ENCODE measurements around the gene MTHFSD.

DNA sequence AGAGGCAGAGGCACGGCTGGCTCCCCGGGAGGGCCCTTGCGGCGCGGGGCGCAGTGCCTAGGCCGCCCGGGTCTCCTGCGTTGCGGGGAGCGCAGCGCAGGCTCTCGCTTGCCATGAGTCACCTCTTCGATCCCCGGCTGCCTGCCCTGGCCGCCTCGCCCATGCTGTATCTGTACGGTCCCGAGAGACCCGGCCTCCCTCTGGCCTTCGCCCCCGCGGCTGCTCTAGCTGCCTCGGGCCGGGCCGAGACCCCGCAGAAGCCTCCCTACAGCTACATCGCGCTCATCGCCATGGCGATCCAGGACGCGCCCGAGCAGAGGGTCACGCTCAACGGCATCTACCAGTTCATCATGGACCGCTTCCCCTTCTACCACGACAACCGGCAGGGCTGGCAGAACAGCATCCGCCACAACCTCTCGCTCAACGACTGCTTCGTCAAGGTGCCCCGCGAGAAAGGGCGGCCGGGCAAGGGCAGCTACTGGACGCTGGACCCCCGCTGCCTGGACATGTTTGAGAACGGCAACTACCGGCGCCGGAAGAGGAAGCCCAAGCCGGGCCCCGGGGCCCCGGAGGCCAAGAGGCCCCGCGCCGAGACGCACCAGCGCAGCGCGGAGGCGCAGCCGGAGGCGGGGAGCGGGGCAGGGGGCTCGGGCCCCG, 23.7 kb upstream of the MTHFSD start:
- TF ChIP-seq MAX (IDR thresholded peaks at IDR 0.05; ENCODE audit: low read depth, low read length): no peak
- no peak for TF ChIP-seq CTCF (IDR thresholded peaks at IDR 0.05 in 2 of 3, conservative IDR thresholded peaks at IDR 0.05 in 1 of 3; ENCODE audit: control insufficient read depth in 2 of 3, extremely low read depth in 1 of 3, insufficient read depth in 1 of 3, low read depth in 3 of 3, low read length in 3 of 3)
- no peak for TF ChIP-seq POLR2A (IDR thresholded peaks at IDR 0.05; ENCODE audit: low read depth, low read length)

Data from GM12878 (cell line).